NCI-H1417 treated with DMSO at 0.1 percent for 48 hours (cell line): ENCODE measurements around the gene GRAP2.
"Not testable (repeated sequence)": the region's sequence is repeated elsewhere in the genome, so short reads cannot be mapped to it uniquely, and the experiment has no call there.

Experiments used
- DNase-seq: peaks from one replicate; lab custom pipeline; 2025; lab: John Stamatoyannopoulos, UW

The GRAP2 gene

DNA sequence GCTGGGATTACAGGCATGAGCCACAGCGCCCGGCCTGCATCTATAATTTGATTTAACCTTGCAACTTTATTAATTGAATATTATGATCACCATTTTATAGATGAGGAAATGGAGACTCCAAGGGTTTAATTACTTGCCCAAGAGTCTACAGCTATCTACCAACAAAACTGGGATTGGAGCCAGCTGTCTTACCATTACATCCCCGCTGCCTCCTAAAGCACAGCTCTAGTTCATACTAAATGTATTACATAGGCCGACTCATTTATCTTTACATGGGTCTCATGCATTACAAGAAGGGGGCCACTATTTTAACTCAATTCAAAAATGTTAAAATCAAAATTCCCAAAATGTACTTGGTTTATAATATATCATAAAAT is 45.2 kb downstream of the GRAP2 start:
- no peak for DNase-seq

DNA sequence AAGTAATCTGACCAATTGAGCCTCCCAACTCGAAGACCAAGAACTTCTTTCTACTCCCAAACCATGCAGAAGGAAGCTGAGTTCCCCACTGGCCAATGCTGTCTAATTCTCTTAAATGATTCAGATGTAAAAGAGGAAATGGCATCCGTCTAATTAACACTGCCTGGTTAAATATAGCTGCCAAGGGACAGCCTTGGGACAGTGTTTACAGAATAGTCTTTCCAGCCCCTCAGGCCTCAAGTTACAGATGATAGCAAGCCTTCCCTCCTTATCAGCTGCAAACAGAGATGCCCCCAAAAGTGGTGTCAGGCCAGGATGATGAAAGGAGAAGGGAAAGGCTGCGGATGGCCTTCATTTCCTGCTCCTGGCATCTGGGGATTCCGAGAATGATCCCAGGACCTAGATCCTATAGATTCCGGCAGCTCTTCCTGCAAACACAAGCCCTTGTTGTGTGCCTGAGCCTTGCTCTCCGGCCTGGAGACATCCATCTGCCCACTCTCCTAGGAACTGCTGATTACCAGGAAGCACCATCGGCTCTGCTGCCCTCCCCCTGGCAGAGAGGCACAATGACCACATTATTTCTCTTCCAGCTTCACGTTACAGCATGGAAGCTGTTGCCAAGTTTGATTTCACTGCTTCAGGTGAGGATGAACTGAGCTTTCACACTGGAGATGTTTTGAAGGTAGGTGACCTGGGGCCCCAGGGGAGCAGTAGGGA is 45.8 kb downstream of the GRAP2 start:
- DNase-seq = no peak

DNA sequence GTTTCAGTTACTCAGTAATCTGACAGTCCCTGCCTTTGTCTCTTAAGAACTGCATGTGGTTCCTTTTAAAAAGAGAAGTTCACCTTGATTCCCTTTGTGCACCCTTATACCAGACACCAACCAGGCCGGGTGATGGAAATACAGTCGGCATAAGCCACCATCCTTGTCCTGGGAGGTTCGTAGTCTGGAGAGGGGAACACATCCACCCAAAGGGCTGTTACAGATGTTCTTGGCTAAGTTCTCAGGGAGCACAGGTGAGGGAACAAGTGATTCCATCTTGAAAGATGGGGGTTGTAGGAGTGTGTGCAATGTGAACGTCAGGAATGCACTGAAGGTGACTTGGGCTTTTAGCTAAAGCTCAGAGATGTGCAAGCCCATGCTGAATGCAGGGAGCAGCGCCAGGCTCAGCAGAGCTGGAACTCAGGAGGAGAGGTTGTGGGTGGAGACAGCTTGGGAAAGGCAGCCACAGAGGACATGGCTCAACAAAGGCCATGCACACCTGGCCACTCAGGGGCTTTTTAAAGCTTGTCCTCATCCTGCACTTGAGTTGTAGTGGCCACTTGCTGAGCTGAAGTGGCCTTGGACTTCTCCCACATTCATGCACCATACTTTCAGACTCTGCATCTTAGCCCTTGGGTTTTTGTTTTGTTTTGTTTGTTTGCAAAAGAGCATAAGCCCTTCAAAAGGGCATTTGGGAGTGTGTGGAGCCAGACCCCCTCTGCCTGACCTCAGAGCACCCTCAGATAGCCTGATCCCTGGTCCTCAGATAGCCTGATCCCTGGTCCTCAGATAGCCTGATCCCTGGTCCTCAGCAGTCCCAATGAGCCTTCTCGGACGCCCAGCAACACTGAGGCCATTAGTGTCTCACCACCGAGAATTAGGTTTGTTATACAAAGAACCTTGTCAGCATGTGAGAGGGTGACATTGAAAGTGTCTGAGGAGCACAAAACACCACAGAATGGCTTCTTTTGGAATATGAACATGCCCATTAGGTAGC is 46.6 kb downstream of the GRAP2 start:
- DNase-seq = no peak

DNA sequence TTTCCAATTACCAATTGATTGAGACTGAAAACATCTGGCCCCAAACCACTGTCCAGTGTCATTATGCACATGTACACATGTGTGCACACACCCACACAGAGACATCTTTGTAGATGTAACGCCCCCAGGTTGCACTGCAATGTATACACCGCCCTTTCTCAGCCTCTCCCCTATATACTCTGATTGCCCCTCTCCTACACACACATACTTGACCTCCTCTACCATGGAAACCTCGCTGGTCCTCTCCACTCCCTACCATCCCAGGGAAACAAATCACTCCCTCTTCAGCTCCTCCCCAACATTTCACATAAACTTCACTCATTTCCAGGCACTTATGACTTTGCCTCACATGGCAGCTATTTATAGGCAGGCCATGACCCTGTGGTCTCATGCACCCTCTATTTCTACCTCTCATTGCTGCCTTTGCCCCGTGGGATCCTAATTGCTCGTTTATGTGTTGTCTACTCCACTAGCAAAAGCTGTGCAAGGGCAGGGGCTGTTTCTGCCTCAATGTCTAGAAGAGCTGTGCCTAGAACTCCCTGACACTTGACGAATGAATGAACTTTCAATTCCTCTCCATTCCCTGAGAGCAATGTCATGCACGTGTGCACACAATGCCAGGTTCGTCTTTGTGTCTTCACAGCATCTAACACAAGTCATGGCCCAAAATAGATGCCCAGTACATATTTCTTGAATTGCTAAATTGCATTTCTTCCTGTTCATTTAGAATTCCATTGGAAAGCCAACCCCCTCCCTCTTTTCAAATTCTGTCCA is 49.3 kb downstream of the GRAP2 start:
- DNase-seq = no peak

DNA sequence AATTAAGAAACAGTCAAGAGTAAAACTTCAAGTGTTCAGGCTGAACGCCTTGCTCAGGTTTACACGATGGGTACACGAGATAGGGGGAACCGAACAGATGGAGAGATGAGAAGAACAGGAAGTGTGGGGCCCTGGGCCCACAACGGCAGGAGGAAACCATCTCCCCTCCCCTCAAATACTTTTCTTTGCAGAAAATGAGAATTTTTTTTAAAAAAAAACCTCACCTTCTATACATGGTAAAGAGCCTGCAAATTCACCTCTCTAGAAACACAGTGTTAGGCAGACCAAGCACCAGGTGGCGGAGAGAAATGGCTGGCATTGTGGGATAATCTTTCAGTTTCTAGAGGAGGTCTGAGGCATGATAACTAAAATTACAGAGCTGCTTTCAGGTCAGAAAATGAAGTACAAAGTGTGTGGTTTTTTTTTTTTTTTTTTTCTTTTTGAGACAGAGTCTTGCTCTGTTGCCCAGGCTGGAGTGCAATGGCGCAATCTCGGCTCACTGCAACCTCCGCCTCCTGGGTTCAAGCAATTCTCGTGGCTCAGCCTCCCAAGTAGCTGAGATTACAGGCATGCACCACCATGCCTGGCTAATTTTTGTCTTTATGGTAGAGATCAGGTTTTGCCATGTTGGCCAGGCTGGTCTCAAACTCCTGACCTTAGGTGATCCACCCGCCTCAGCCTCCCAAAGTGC is 50.9 kb downstream of the GRAP2 start:
- not testable (repeated sequence) for DNase-seq

DNA sequence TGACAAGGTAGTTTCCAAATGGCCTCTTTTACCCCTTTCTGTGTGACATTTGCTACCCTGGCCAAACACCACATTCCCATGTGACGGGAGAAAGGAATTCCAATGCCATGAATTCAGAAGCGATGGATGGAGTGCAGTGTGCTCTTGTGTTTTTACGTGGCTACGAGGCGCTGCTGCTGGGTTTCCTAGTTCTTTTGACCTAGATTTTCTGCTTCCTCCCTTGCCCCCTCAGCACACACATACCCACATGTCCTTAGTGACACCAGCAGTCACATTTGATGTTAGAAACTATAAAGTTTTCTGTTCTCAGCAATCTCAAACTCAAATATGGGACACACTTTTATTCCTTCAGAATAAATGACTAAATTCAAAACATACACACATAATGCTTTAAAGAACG is 51.5 kb downstream of the GRAP2 start:
- DNase-seq = no peak

DNA sequence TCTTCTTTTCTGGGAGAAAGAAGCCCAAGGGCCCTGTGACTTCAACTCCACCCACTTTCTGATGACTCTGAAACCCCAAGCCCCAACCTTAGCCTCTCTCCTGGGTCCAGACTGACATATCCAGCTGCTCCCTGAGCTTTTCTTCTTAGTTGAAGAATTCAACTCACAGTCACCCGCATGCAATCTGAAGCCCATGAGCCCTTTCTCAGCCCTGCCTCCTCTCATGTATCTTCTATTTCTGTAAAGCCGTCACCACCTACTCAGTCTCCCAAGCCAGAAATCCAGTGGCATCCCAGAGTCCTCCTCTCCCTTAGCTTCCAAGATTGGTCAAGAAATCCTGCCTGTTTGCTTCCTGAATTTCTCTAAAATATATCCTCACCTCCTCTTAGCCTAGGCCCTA is 52.2 kb downstream of the GRAP2 start:
- DNase-seq = no peak

DNA sequence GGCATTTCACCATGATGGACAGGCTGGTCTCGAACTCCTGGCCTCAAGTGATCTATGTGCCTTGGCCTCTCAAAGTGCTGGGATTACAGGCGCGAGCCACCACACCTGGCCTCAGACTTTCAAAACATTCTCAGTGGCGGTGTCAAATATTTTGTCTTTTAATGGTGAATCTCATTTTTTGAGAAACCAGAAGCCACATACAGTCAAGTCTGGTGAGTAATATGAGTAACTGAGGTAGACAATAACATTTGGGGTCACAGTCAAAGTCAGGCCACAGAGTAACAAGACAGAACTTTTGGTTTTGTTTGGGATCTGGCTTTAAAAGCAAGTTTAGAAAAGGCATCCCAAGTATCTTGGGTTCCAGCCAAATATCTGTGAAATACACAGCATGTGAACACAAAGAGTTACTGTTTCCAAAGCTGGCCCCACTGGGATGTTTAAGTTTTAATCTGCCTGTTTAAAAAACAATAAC is 53.7 kb downstream of the GRAP2 start:
- DNase-seq = no peak

DNA sequence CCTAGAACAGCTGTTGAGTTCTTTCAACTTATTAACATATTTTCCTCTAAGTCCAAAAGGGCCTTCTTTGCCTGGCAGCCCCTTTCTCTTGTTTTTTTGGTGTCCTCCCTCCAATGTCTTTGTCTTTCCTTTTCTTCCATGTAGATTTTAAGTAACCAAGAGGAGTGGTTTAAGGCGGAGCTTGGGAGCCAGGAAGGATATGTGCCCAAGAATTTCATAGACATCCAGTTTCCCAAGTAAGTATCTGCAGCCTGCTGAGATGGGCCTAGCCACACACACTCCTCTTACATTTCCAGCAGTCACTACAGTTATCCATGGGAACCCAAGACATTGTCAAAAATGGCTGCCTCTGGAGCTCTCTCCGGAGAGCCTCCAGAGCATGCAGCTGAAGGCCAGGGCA is 54.8 kb downstream of the GRAP2 start:
- DNase-seq = no peak

DNA sequence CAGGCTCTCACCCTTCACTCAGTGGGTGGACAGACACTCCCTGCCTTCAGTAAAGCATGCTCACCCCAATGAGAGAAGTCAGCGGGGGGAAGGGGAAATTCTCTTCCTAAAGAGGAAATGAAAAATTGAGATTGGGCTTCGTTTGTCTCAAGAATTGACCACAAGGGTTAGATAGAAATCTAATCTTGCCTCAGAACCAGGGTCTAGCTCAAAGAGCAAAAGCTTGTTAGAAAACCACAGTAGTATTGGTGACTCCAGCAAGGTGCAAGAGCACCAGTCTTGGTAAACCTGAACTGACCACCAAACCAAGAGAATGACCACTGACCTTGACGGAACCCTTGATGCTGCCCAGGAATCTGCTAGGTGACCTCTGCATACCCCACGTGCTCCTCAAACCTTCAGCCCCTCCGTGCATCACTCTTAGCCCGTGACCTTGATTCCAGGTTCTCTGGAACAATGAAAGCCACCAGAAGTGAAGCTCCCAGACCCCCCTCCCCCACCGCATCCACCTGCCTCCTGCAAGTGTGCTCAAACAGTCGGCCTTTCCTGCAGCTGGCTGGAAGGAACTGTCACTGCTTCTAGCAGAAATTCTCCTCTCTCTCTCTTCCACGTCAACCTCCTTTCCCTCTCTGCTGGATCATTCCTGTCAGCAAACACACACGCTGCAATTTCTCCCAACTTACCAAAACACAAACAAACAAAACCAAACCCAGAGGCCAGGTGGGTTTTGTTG is 56.2 kb downstream of the GRAP2 start:
- no peak for DNase-seq

DNA sequence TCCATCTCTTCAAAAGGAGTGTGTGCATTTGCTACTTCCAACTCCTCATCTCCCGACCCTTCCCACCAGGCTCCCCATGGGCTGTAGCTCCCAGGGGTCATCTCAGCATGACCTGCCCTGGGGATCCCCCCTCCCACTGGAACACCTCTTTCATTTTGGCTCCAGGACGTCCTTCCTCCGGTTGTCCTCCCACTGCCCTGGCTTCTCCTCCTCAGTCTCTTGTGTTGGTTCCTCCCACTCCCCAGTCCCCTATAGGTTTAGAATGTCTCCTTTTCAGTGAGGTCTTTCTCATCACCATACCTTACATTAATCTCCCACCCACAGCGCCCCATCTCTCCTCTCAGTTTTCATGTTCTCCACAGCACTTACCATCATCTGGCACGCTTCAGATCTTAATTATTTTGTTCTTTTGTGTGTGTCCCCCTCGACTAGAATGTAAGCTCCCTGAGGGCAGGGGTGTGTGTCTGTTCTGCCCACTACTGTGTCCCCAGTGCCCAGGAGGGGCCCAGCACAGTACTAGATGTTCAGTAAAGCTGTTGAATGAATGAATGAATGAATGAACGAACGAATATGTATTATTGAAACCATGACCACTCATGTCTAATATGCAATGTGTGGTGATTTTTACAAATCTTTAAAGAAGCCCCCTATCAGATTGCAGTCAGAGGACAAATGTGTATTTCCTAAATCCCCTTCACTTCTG is 57.3 kb downstream of the GRAP2 start:
- DNase-seq = no peak

DNA sequence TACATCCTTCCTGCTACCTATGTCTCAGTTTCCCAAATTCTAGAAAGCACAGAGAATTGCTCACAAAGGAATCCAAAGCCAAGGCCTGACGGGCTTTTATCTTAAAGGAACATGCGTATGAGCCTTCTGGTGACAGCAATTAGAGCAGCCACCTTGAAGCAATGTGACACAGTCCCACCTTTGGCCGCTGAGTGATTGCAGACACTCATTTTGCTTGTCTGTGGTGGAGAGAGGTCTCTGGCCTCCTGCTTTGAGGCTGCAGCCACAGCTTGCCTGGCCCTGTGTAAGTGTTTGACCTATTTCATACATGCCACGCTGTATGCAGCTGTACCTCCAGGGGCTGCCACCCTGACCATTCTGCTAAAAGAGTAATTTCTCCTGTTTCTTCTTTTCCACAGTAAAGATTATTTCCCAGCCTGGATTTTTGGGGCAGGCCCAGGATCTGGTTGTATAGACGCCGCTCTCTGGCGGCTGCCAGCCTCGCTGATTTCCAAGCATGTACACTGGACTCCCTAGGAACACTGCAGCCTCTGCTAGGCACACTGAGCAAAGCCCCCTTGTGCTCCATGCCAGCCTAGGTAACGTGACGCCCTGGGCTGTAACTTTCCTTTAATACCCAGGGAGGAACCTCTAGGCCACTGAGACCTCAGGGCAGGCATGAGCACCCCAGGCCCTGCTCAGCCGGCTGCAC is 58.2 kb downstream of the GRAP2 start:
- DNase-seq = no peak

DNA sequence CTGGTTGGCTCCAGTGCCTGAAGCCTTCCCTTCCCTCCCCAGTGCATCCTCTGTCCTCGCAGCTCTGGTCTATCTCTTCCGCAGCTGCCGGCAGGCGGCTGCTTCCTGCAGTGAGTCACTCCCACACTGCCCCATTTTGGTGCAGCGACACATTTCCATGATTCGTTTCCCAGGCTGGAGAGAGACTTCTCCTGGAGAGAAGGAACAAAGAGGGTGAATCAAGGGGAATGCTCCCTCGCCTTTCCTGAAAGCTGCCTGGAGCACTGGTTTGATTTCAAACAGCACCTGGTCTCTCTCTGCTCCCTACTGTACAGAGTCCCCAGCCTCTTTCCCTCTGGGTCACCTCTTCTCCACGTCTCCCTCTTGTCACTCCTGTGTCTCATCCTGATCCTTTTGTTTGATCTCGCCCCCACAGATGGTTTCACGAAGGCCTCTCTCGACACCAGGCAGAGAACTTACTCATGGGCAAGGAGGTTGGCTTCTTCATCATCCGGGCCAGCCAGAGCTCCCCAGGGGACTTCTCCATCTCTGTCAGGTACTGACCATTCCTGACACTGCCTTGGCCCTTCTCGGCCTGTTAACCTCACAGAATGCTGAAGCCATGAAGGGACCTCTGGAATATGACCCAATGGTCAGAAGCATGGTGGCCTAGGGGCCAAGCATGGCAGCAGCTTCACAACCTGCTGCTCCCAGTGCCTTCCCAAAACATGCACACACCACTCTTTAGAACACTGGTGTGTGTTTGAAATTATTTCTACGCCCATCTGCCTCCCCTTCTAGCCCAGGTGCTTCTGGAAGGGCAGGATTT is 59.0 kb downstream of the GRAP2 start, which contains the start of gene TMA7B:
TMA7B (plus strand) TSS at position 758 of the 808 bp plus-strand sequence. CDS start 3,978 bp downstream, outside the sequence.
- no peak for DNase-seq

DNA sequence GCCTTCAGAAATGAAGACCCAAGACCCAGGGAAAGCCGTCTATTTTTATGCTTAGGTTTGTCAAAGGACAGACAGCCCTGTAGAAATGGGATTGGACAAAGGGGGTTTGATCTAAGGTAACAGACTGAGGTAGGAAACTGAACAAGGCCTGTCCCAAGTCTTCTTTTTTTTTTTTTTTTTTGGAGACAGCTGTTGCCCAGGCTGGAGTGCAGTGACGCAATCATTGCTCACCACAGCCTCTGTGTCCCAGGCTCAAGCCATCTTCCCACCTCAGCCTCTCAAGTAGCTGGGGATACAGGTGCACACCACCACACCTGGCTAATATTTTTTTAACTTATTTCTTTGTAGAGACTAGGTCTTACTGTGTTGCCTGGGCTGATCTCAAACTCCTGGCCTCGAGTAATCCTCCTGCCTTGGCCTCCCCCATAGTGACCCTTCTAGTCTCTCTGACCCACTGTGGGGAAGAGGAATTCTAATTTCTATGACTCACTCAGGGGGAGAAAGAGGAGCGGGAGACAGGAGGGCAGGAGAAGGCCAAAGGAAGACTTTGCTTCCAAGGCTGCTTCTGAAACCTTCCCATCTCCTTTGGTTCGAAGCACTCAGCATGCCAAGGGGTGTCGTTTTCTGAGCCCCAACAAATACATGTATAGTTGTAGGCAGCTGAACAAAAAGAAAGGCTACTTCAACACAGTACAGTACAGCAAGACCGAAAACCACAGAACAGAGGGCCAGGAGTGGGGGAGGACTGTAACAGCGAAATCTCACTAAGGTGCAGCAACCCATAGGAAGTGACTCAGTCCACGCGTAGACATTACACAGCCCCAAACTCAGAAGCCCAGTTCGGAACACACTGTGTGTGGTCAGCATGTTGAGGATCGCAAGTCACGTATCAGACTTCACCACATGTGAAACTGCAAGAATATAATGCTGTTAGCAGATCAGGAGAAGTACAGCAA is 60.2 kb downstream of the GRAP2 start:
- DNase-seq = no peak

DNA sequence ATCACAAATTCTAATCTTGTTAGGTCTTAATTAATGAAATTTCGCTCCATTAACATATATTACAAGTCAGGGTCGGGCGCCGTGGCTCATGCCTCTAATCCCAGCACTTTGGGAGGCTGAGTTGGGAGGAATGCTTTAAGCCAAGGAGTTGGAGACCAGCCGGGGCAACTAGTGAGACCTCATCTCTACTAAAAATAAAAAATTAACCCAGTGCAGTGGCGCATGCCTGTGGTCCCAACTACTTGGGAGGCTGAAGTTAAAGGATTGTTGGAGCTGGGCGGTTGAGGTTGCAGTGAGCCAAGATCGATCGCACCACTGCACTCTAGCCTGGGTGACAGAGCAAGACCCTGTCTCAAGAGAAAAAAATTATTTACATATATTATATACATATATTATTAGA is 61.2 kb downstream of the GRAP2 start:
- no peak for DNase-seq

DNA sequence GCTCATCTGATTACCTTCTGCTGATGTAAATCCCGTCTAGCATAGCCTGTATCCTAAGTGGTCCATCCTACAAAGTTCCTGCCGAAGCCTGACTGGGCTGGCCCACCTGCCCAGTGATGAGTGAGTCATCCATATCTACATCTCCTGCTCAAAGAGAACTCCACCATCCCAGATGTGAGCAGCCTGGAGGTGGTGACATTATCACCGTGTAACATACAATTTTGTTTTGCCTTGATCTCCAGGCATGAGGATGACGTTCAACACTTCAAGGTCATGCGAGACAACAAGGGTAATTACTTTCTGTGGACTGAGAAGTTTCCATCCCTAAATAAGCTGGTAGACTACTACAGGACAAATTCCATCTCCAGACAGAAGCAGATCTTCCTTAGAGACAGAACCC is 64.9 kb downstream of the GRAP2 start:
- no peak for DNase-seq

DNA sequence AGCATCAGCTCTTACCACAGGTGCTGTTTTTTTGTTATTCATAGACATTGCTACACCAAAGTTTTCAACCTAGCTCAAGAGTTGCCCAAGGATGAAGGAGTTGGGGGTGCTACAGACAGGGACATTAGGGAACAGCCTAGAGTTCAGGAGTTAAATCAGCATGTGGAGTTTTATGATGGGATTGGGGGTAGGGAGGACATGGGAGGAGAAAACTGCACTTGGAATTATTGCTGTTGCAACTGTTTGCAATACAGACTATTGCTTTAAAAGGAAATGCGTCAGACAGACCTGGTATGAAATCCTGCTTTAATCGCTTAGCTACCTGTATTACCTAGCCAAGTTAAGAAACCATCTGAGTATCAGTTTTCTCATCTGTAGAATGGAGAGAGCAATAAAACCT is 65.6 kb downstream of the GRAP2 start:
- no peak for DNase-seq
